GM20431 (cell line): Measurements from ENCODE around the gene LYRM2.

ENCODE experiments used
- in situ Hi-C: fragments of 300-500 bp; cut with MseI, MboI; formaldehyde crosslinking; loops from one replicate; pipeline ENCODE4 v1.15.0; 2020; ENCODE audit warnings: low sequenced_read_pairs; ENCODE audit not compliant: unreplicated experiment

Gene LYRM2

GRCh38 chr6:89564752-89565427, 73.7 kb downstream of the LYRM2 start:
- in situ Hi-C loops, result no loop called here

GRCh38 chr6:89563866-89564265, 74.7 kb downstream of the LYRM2 start:
- in situ Hi-C loops, result no loop called here

- in situ Hi-C loops, result no loop called here
These were observed 76.2 kb downstream of the LYRM2 start for GRCh38 chr6:89562093-89562973.

- in situ Hi-C loops, result no loop called here
These were observed 79.1 kb downstream of the LYRM2 start for GRCh38 chr6:89559487-89559886.

- in situ Hi-C loops, result no loop called here
These were observed 82.7 kb downstream of the LYRM2 start for GRCh38 chr6:89555806-89556205.

GRCh38 chr6:89555031-89555430, 83.5 kb downstream of the LYRM2 start:
- in situ Hi-C loops, result no loop called here

GRCh38 chr6:89554106-89554505, 84.4 kb downstream of the LYRM2 start:
- in situ Hi-C loops, result no loop called here

- in situ Hi-C loops, result no loop called here
These were observed 85.1 kb downstream of the LYRM2 start for GRCh38 chr6:89553431-89553830.

- in situ Hi-C loops, result no loop called here
These were observed 91.3 kb downstream of the LYRM2 start for GRCh38 chr6:89547281-89547680.

GRCh38 chr6:89542866-89543265, 95.7 kb downstream of the LYRM2 start:
- in situ Hi-C loops, result no loop called here

- in situ Hi-C loops, result no loop called here
These were observed 96.3 kb downstream of the LYRM2 start for GRCh38 chr6:89542081-89542857.

- in situ Hi-C loops, result no loop called here
These were observed 98.8 kb downstream of the LYRM2 start for GRCh38 chr6:89539779-89540178.

- in situ Hi-C loops, result no loop called here
These were observed 102.3 kb downstream of the LYRM2 start for GRCh38 chr6:89536231-89536630.

- in situ Hi-C loops, result no loop called here
These were observed 107.6 kb downstream of the LYRM2 start for GRCh38 chr6:89530982-89531381.

GRCh38 chr6:89528866-89529265, 109.7 kb downstream of the LYRM2 start:
- in situ Hi-C loops, result no loop called here

GRCh38 chr6:89527634-89528033, 110.9 kb downstream of the LYRM2 start:
- in situ Hi-C loops, result no loop called here

- in situ Hi-C loops, result no loop called here
These were observed 112.0 kb downstream of the LYRM2 start for GRCh38 chr6:89526563-89526869.

GRCh38 chr6:89525786-89526562, 112.6 kb downstream of the LYRM2 start:
- in situ Hi-C loops, result no loop called here

GRCh38 chr6:89522778-89523177, 115.8 kb downstream of the LYRM2 start:
- in situ Hi-C loops, result no loop called here

- in situ Hi-C loops, result no loop called here
These were observed 117.8 kb downstream of the LYRM2 start for GRCh38 chr6:89520736-89521135.
